Liver (tissue), 9 donors: ENCODE results near the gene TOR1AIP2. TPM values are rescaled to one million over a fixed set of nuclear protein-coding genes. Genes with fewer than 3 reads are reported as not detected.

Source experiments
- DNase-seq: peaks from one replicate; pipeline ENCODE4 v3.0.0-alpha.2; 2017; ENCODE audit warnings: low spot score
- H3K27ac ChIP-seq, 2 donors: one replicate each; pipeline ENCODE4 v1.7.0; 2013; ENCODE audit warnings: inconsistent platforms in 2 of 2, low read length in 2 of 2, control low read depth in 1 of 2, low read depth in 1 of 2, mild to moderate bottlenecking in 1 of 2
- H3K27me3 ChIP-seq, 4 donors: one replicate each; pipeline versions ENCODE4 v1.6.1 to v1.7.0; 2013; ENCODE audit warnings: low read length in 3 of 4, inconsistent platforms in 1 of 4, mild to moderate bottlenecking in 1 of 4, moderate library complexity in 1 of 4; ENCODE audit not compliant: control insufficient read depth in 4 of 4, insufficient read depth in 4 of 4
- H3K36me3 ChIP-seq, 4 donors: one replicate each; pipeline versions ENCODE4 v1.6.1 to v1.7.0; 2013; ENCODE audit warnings: low read length in 3 of 4, mild to moderate bottlenecking in 3 of 4, low read depth in 1 of 4, moderate library complexity in 1 of 4; ENCODE audit not compliant: control insufficient read depth in 4 of 4, insufficient read depth in 3 of 4
- H3K4me1 ChIP-seq, 4 donors: one replicate each; pipeline versions ENCODE4 v1.6.1 to v1.7.0; 2013; ENCODE audit warnings: low read length in 3 of 4, mild to moderate bottlenecking in 3 of 4, moderate library complexity in 1 of 4; ENCODE audit not compliant: control insufficient read depth in 4 of 4, insufficient read depth in 4 of 4
- H3K4me3 ChIP-seq, 3 donors: one replicate each; pipeline versions ENCODE4 v1.6.1 to v1.7.0; 2013; ENCODE audit warnings: low read length in 3 of 3, control low read depth in 1 of 3, low read depth in 1 of 3, mild to moderate bottlenecking in 1 of 3
- H3K9ac ChIP-seq, 2 donors: one replicate each; pipeline ENCODE4 v1.7.0; 2013; ENCODE audit warnings: low read length in 2 of 2, mild to moderate bottlenecking in 2 of 2, moderate library complexity in 2 of 2, control low read depth in 1 of 2, low read depth in 1 of 2
- H3K9me3 ChIP-seq, 4 donors: one replicate each; pipeline versions ENCODE4 v1.6.1 to v1.7.0; 2013; ENCODE audit warnings: low read length in 3 of 4; ENCODE audit not compliant: control insufficient read depth in 4 of 4
- ATF3 ChIP-seq: IDR thresholded peaks from 2 replicates; pipeline ENCODE4 v1.6.1; 2016; ENCODE audit warnings: antibody characterized with exemption
- EGR1 ChIP-seq, 2 donors: IDR thresholded peaks; 2 replicates each; pipeline ENCODE4 v1.6.1; 2016 to 2018; ENCODE audit warnings: antibody characterized with exemption in 2 of 2, low read depth in 2 of 2
- FOXA1 ChIP-seq: IDR thresholded peaks from 2 replicates; pipeline ENCODE4 v1.6.1; 2016; ENCODE audit warnings: antibody characterized with exemption
- FOXA2 ChIP-seq: IDR thresholded peaks from 2 replicates; pipeline ENCODE4 v1.6.1; 2016; ENCODE audit warnings: antibody characterized with exemption
- GABPA ChIP-seq, 2 donors: IDR thresholded peaks in 1 of 2; conservative IDR thresholded peaks in 1 of 2; 2 replicates each; pipeline ENCODE4 v1.6.1; 2016; ENCODE audit warnings: antibody characterized with exemption in 2 of 2, mild to moderate bottlenecking in 1 of 2, moderate library complexity in 1 of 2
- HNF4A ChIP-seq, 2 donors: conservative IDR thresholded peaks; 2 replicates each; pipeline ENCODE4 v1.6.1; 2016; ENCODE audit warnings: antibody characterized with exemption in 2 of 2, mild to moderate bottlenecking in 2 of 2
- HNF4G ChIP-seq: IDR thresholded peaks from 2 replicates; pipeline ENCODE4 v1.6.1; 2016; ENCODE audit warnings: antibody characterized with exemption
- JUND ChIP-seq, 2 donors: IDR thresholded peaks; 2 replicates each; pipeline ENCODE4 v1.6.1; 2016; ENCODE audit warnings: antibody characterized with exemption in 2 of 2
- NR2F2 ChIP-seq: IDR thresholded peaks from 2 replicates; pipeline ENCODE4 v1.6.1; 2016; ENCODE audit warnings: antibody characterized with exemption
- RAD21 ChIP-seq, 2 donors: IDR thresholded peaks; 2 replicates each; pipeline ENCODE4 v1.6.1; 2016; ENCODE audit warnings: antibody characterized with exemption in 2 of 2, mild to moderate bottlenecking in 2 of 2
- REST ChIP-seq: IDR thresholded peaks from 2 replicates; pipeline ENCODE4 v1.6.1; 2016; ENCODE audit warnings: antibody characterized with exemption, mild to moderate bottlenecking
- RXRA ChIP-seq, 2 donors: IDR thresholded peaks; 2 replicates each; pipeline ENCODE4 v1.6.1; 2017 to 2018; ENCODE audit warnings: antibody characterized with exemption in 2 of 2, mild to moderate bottlenecking in 1 of 2
- SP1 ChIP-seq: IDR thresholded peaks from 2 replicates; pipeline ENCODE4 v1.6.1; 2018; ENCODE audit warnings: antibody characterized with exemption, mild to moderate bottlenecking
- TAF1 ChIP-seq: conservative IDR thresholded peaks from 2 replicates; pipeline ENCODE4 v1.6.1; 2016; ENCODE audit warnings: antibody characterized with exemption, mild to moderate bottlenecking
- YY1 ChIP-seq: IDR thresholded peaks from 2 replicates; pipeline ENCODE4 v1.6.1; 2016; ENCODE audit warnings: antibody characterized with exemption, mild to moderate bottlenecking
- ZBTB33 ChIP-seq: IDR thresholded peaks from 2 replicates; pipeline ENCODE4 v1.6.1; 2016; ENCODE audit warnings: antibody characterized with exemption
- WGBS: extraction: QIAGEN DNeasy Blood & Tissue Kit; methylation state at CpG from one replicate; pipeline ENCODE4 v1.1.7; 2013; 5-methylcytosine and 5-hydroxymethylcytosine counted together
- polyA plus RNA-seq, 2 donors: library from polyadenylated mRNA; stranded (reverse) in 1 of 2; unstranded in 1 of 2; fragments of 200-250 nt in 1 of 2; fragments of >200 nt in 1 of 2; fragmentation: Nextera tagmentation in 1 of 2; extraction: Ambion mirVana in 1 of 2; gene quantifications; one replicate each; pipeline versions ENCODE4 v1.2.1 to v1.2.3, GENCODE V29; 2013 to 2015
- total RNA-seq, 2 donors: library from RNA; depleted of rRNA; stranded (reverse); fragments of >200 nt; gene quantifications; one replicate each; pipeline ENCODE4 v1.2.3, GENCODE V29; 2014
- TF ChIP-seq, protein P1 (sequence below): fragments of 150-350 bp; IDR thresholded peaks from 2 replicates; pipeline ENCODE4 v1.5.1; 2017; ENCODE audit warnings: improper control_type of control experiment, low read depth, low read length; ENCODE audit not compliant: missing input control
- TF ChIP-seq, protein P2 (sequence below): IDR thresholded peaks from 2 replicates; pipeline ENCODE4 v1.6.1; 2016; ENCODE audit warnings: antibody characterized with exemption
- donor health status: healthy.
- donor health status: healthy.
- donor health status: healthy.
- donor health status: healthy.
- donor health status: healthy.

Gene TOR1AIP2
- total and polyA plus RNA-seq, 4 donors = 12.7 to 124 (median 38.6) TPM

GRCh38 chr1:179910934-179911333 lies 33.3 kb upstream of the TOR1AIP2 start:
- Histone ChIP-seq H3K27me3 (no peaks in the 10 kb centered on the region), H3K9ac (no peak overlapping the region), H3K4me1 (no peaks in the 10 kb centered on the region), H3K4me3 (no peak overlapping the region), H3K36me3 (peaks cover 3 to 55% (median 38%) of the 10 kb centered on the region in 4 donors), H3K9me3 (no peaks in the 10 kb centered on the region), H3K27ac (no peak overlapping the region)
- DNase-seq = no peak
- WGBS = 74% methylated on average over 1 of the region's 1 CpG
- no peak for TF ChIP-seq TAF1
- TF ChIP-seq HNF4A (conservative IDR thresholded peaks at IDR 0.05) = no peak

DNA sequence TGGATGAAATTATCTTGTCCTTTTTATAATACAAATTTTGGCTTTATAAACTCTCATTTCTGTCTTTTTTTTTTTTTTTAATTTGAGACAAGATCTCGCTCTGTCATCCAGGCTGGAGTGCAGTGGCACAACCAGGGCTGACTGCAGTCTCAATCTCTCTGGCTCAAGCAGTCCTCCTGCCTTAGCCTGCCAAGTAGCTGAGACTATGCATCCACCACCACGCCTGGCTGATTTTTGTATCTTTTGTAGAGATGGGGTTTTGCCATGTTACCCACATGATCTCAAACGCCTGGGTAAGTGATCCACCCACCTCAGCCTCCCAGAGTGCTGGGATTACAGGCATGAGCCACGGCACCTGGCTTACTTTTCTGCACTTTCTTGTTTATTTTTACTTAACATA lies 12.0 kb upstream of the TOR1AIP2 start:
- no peak for DNase-seq
- H3K4me1 ChIP-seq = peaks cover 0 to 11% (median 6%) of the 10 kb centered on the region in 4 donors
- no peak overlapping the region for H3K9ac ChIP-seq
- H3K9me3 ChIP-seq = no peaks in the 10 kb centered on the region
- H3K27ac ChIP-seq = no peak overlapping the region
- TF ChIP-seq, protein P1, sequence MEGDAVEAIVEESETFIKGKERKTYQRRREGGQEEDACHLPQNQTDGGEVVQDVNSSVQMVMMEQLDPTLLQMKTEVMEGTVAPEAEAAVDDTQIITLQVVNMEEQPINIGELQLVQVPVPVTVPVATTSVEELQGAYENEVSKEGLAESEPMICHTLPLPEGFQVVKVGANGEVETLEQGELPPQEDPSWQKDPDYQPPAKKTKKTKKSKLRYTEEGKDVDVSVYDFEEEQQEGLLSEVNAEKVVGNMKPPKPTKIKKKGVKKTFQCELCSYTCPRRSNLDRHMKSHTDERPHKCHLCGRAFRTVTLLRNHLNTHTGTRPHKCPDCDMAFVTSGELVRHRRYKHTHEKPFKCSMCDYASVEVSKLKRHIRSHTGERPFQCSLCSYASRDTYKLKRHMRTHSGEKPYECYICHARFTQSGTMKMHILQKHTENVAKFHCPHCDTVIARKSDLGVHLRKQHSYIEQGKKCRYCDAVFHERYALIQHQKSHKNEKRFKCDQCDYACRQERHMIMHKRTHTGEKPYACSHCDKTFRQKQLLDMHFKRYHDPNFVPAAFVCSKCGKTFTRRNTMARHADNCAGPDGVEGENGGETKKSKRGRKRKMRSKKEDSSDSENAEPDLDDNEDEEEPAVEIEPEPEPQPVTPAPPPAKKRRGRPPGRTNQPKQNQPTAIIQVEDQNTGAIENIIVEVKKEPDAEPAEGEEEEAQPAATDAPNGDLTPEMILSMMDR = no peak
- TF ChIP-seq YY1 (no peak), REST (no peak), FOXA1 (no peak), EGR1 (IDR thresholded peaks at IDR 0.05; ENCODE audit: low read depth in 2 of 2) (no peak), RAD21 (IDR thresholded peaks at IDR 0.05) (no peak), HNF4A (conservative IDR thresholded peaks at IDR 0.05) (no peak), SP1 (no peak), RXRA (IDR thresholded peaks at IDR 0.05) (no peak), JUND (IDR thresholded peaks at IDR 0.05) (no peak), HNF4G (no peak), GABPA (IDR thresholded peaks at IDR 0.05 in 1 of 2, conservative IDR thresholded peaks at IDR 0.05 in 1 of 2) (no peak), NR2F2 (no peak), FOXA2 (no peak), TAF1 (no peak), ZBTB33 (no peak), ATF3 (no peak)
- TF ChIP-seq, protein P2, sequence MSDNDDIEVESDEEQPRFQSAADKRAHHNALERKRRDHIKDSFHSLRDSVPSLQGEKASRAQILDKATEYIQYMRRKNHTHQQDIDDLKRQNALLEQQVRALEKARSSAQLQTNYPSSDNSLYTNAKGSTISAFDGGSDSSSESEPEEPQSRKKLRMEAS = no peak
- 85% methylated on average over 4 of the region's 4 CpGs for WGBS
- H3K27me3 ChIP-seq = no peaks in the 10 kb centered on the region
- peaks cover 3 to 35% (median 29%) of the 10 kb centered on the region in 4 donors for H3K36me3 ChIP-seq
- H3K4me3 ChIP-seq = no peak overlapping the region
